ENCODE results near the gene HPCAL1. TPM values are rescaled to one million over a fixed set of nuclear protein-coding genes. Genes with fewer than 3 reads are reported as not detected.

Gene HPCAL1
- total RNA-seq, 1 experiment from 2014 or later = 312 TPM

DNA sequence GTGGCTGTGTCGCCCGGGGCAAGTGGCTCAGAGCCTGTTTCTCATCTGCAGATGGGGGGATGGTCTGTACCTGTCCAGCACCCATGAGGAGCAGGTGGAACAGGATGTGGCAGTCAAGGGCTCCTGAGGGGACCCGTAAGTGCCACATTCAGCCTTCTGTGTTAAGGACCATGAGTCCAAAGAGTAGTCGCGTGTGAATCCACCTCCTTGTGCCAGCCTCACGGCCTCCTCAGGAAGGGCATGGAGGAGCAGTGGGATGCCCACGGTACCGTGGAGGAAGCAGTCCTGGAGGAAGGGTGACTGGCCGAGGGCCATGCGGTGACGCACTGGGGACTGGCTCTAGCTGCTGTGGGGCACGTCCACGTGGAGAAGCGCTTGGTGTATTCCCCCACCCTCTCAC, 84.3 kb downstream of the HPCAL1 start:
- Histone ChIP-seq H2AFZ (ENCODE audit: low read length) (no peak overlapping the region), H4K20me1 (ENCODE audit: low read length) (no peaks in the 10 kb centered on the region), H3K9me2 (replicated peaks; ENCODE audit: low read length) (no peaks in the 10 kb centered on the region), H3K4me2 (ENCODE audit: low read length) (peak overlapping the region; percentile 67), H3K9me3 (ENCODE audit: low read length) (no peaks in the 10 kb centered on the region), H3F3A (ENCODE audit: low read length, unreplicated experiment) (peaks cover 7% of the 10 kb centered on the region), H3K79me2 (ENCODE audit: low read length) (peaks cover 98% of the 10 kb centered on the region), H3K36me3 (ENCODE audit: low read depth, low read length) (peaks cover 7% of the 10 kb centered on the region; the same call in 1 of the 2 replicates), H3K4me1 (ENCODE audit: insufficient read depth, low read length) (peaks cover 84% of the 10 kb centered on the region), H3K27me3 (ENCODE audit: low read length) (no peaks in the 10 kb centered on the region), H3K4me3 (ENCODE audit: low read length) (no peak overlapping the region), H3K9ac (ENCODE audit: low read length) (peak overlapping the region; percentile 46; the same call in 1 of the 2 replicates), H3K27ac (ENCODE audit: low read length) (peak overlapping the region; percentile 95)
- POLR2A ChIA-PET (ENCODE audit: unreplicated experiment) = no interaction called here
- ATAC-seq = no peak
- CTCF ChIA-PET = no interaction called here
- intact Hi-C loops (cut with micrococcal nuclease) = no loop called here
- no TSS peak for BruUV-seq (replicated peaks)
- TF ChIP-seq, protein P1, sequence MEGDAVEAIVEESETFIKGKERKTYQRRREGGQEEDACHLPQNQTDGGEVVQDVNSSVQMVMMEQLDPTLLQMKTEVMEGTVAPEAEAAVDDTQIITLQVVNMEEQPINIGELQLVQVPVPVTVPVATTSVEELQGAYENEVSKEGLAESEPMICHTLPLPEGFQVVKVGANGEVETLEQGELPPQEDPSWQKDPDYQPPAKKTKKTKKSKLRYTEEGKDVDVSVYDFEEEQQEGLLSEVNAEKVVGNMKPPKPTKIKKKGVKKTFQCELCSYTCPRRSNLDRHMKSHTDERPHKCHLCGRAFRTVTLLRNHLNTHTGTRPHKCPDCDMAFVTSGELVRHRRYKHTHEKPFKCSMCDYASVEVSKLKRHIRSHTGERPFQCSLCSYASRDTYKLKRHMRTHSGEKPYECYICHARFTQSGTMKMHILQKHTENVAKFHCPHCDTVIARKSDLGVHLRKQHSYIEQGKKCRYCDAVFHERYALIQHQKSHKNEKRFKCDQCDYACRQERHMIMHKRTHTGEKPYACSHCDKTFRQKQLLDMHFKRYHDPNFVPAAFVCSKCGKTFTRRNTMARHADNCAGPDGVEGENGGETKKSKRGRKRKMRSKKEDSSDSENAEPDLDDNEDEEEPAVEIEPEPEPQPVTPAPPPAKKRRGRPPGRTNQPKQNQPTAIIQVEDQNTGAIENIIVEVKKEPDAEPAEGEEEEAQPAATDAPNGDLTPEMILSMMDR (conservative IDR thresholded peaks at IDR 0.05; ENCODE audit: low read depth, low read length) = no peak
- no peak for TF ChIP-seq EZH2phosphoT487 (IDR thresholded peaks at IDR 0.05; ENCODE audit: borderline replicate concordance, low read length)
- TF ChIP-seq EZH2 (IDR thresholded peaks at IDR 0.05; ENCODE audit: low read length, unreplicated experiment) = no peak
- no peak for DNase-seq

DNA sequence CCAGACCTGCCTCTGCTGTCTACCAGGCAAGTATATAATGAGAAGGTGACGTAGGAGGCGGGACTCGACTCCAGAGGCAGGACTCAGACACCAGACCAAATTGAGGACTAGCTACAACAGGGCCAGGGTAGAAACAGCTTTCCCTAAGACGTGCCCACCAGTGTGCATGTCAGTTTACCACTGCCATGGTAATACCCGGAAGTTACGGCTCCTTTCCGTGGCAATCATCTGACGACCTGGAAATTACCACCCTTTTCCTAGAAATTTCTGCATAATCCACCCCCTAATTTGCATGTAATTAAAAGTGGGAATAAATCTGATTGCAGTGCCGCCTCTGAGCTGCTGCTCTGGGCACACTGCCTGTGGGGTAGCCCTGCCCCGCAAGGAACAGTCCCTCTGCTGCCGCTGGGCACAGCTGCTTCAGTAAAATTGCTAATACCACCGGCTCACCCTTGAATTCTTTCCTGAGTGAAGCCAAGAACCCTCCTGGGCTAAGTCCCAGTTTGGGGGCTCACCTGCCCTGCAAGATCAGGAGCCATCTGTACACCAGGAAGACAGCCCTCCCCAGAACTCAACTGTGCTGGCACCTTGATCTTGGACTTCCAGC, 86.4 kb downstream of the HPCAL1 start:
- CTCF ChIA-PET = interaction anchor here (2.3 kb wide), 1 partner anchor 20 kb away, joined by 9 read pairs; no protein-coding TSS in a partner anchor
- BruUV-seq (replicated peaks) = no TSS peak
- H3F3A ChIP-seq (ENCODE audit: low read length, unreplicated experiment) = peaks cover 7% of the 10 kb centered on the region
- H4K20me1 ChIP-seq (ENCODE audit: low read length) = no peaks in the 10 kb centered on the region
- H3K36me3 ChIP-seq (ENCODE audit: low read depth, low read length) = peaks cover 7% of the 10 kb centered on the region; the same call in 1 of the 2 replicates
- 0 out of 2 replicates have a peak overlapping the region, but pooled peaks have one; percentile 49 for H3K4me2 ChIP-seq (ENCODE audit: low read length)
- peaks cover 84% of the 10 kb centered on the region for H3K4me1 ChIP-seq (ENCODE audit: insufficient read depth, low read length)
- intact Hi-C loops (cut with micrococcal nuclease) = no loop called here
- H2AFZ ChIP-seq (ENCODE audit: low read length) = no peak overlapping the region
- no peaks in the 10 kb centered on the region for H3K9me3 ChIP-seq (ENCODE audit: low read length)
- H3K27me3 ChIP-seq (ENCODE audit: low read length) = no peaks in the 10 kb centered on the region
- no peak for DNase-seq
- peaks cover 98% of the 10 kb centered on the region for H3K79me2 ChIP-seq (ENCODE audit: low read length)
- TF ChIP-seq EZH2 (IDR thresholded peaks at IDR 0.05; ENCODE audit: low read length, unreplicated experiment) (no peak), EZH2phosphoT487 (IDR thresholded peaks at IDR 0.05; ENCODE audit: borderline replicate concordance, low read length) (no peak)
- POLR2A ChIA-PET (ENCODE audit: unreplicated experiment) = interaction anchor here (1.4 kb wide), 1 partner anchor 19 kb away, joined by 5 read pairs; no protein-coding TSS in a partner anchor
- H3K27ac ChIP-seq (ENCODE audit: low read length) = peak overlapping the region; percentile 95
- 0 out of 2 replicates have a peak overlapping the region, but pooled peaks have one; percentile 59 for H3K9ac ChIP-seq (ENCODE audit: low read length)
- H3K4me3 ChIP-seq (ENCODE audit: low read length) = no peak overlapping the region
- ATAC-seq = no peak
- H3K9me2 ChIP-seq (replicated peaks; ENCODE audit: low read length) = no peaks in the 10 kb centered on the region

DNA sequence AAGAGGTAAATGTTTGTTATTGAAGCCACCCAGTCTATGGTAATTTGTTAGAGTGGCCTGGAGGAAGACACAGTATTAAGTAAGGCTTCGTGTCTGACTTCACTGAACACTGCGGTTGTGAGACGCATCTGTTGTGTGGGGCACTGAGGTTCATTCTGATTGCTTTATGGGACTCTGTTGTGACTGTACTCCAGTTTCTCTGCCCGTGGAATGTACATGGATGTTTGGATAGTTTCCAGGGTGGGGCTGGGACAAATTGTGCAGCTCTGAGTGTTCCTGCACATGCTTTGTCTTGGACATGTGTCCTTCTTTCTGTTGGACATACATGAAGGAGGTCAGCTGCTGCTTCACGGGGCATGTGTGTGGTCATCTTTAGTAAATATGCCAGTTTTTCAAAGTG, 86.9 kb downstream of the HPCAL1 start:
- Histone ChIP-seq H3K9ac (ENCODE audit: low read length) (peak overlapping the region; percentile 59), H2AFZ (ENCODE audit: low read length) (no peak overlapping the region), H3K4me2 (ENCODE audit: low read length) (peak overlapping the region; percentile 49), H3K79me2 (ENCODE audit: low read length) (peaks cover 98% of the 10 kb centered on the region), H3K27ac (ENCODE audit: low read length) (peak overlapping the region; percentile 95), H3K4me3 (ENCODE audit: low read length) (no peak overlapping the region), H3K9me3 (ENCODE audit: low read length) (no peaks in the 10 kb centered on the region), H4K20me1 (ENCODE audit: low read length) (no peaks in the 10 kb centered on the region), H3K9me2 (replicated peaks; ENCODE audit: low read length) (no peaks in the 10 kb centered on the region), H3F3A (ENCODE audit: low read length, unreplicated experiment) (peaks cover 7% of the 10 kb centered on the region), H3K36me3 (ENCODE audit: low read depth, low read length) (peaks cover 9% of the 10 kb centered on the region), H3K4me1 (ENCODE audit: insufficient read depth, low read length) (peaks cover 80% of the 10 kb centered on the region), H3K27me3 (ENCODE audit: low read length) (no peaks in the 10 kb centered on the region)
- ChIA-PET POLR2A (ENCODE audit: unreplicated experiment) (interaction anchor here (1.4 kb wide), 1 partner anchor 19 kb away, joined by 5 read pairs; no protein-coding TSS in a partner anchor), CTCF (interaction anchor here (2.3 kb wide), 1 partner anchor 19 kb away, joined by 9 read pairs; no protein-coding TSS in a partner anchor)
- ATAC-seq (peak; percentile 2; the same call in 1 of the 2 replicates), DNase-seq (peak; percentile 51)
- TF ChIP-seq EZH2 (IDR thresholded peaks at IDR 0.05; ENCODE audit: low read length, unreplicated experiment) (no peak), EZH2phosphoT487 (IDR thresholded peaks at IDR 0.05; ENCODE audit: borderline replicate concordance, low read length) (no peak)
- TF ChIP-seq, protein P1 (conservative IDR thresholded peaks at IDR 0.05; ENCODE audit: low read depth, low read length) = no peak
- intact Hi-C loops (cut with micrococcal nuclease) = no loop called here
- BruUV-seq (replicated peaks) = no TSS peak
